ENCODE data around the gene XRCC3.

DNA sequence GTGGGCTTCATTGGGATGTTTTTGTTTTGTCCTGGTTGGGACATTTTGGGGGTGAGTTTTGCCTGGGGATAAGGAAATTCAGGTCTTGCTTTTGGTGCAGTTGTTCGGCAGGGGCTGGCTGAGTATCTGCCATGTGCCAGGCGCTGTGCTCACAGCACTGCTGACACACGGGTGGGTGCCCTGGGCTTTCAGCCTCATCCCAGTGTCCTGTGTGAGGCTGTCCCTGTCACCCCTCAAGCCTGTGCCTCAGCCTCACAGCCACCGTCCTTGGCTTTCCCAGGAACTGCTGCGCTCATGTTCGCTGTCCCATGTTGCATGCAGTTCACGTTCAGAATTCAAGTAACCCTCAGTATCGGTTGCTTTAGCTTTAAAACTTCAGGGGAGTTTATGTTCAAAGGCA lies 24.9 kb downstream of the XRCC3 start:
- TF ChIP-seq, protein P1, sequence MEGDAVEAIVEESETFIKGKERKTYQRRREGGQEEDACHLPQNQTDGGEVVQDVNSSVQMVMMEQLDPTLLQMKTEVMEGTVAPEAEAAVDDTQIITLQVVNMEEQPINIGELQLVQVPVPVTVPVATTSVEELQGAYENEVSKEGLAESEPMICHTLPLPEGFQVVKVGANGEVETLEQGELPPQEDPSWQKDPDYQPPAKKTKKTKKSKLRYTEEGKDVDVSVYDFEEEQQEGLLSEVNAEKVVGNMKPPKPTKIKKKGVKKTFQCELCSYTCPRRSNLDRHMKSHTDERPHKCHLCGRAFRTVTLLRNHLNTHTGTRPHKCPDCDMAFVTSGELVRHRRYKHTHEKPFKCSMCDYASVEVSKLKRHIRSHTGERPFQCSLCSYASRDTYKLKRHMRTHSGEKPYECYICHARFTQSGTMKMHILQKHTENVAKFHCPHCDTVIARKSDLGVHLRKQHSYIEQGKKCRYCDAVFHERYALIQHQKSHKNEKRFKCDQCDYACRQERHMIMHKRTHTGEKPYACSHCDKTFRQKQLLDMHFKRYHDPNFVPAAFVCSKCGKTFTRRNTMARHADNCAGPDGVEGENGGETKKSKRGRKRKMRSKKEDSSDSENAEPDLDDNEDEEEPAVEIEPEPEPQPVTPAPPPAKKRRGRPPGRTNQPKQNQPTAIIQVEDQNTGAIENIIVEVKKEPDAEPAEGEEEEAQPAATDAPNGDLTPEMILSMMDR (IDR thresholded peaks at IDR 0.05) = no peak
- no peak for TF ChIP-seq POLR2A (IDR thresholded peaks at IDR 0.05)
